ENCODE data around the gene CDKN1B.

GRCh38 chr12:12720052-12720451 lies 2.9 kb downstream of the CDKN1B start:
- TF ChIP-seq CTCF (conservative IDR thresholded peaks at IDR 0.05; ENCODE audit: low read depth in 2 of 2): no peak
- TF ChIP-seq EZH2 (IDR thresholded peaks at IDR 0.05; ENCODE audit: low read depth, unreplicated experiment): no peak

Data from GM23338 (cell line).